HG03575 (cell line): Measurements from ENCODE around the gene TM2D1.
"Not testable (repeated sequence)": the region's sequence is repeated elsewhere in the genome, so short reads cannot be mapped to it uniquely, and the experiment has no call there.

Experiments
- ATAC-seq: cut with Tn5 transposase; IDR thresholded peaks from one replicate; pipeline ENCODE4 v1.9.1; 2021; ENCODE audit not compliant: unreplicated experiment, insufficient number of reproducible peaks, low FRiP score; ENCODE audit errors: extremely low read depth

Gene TM2D1

DNA sequence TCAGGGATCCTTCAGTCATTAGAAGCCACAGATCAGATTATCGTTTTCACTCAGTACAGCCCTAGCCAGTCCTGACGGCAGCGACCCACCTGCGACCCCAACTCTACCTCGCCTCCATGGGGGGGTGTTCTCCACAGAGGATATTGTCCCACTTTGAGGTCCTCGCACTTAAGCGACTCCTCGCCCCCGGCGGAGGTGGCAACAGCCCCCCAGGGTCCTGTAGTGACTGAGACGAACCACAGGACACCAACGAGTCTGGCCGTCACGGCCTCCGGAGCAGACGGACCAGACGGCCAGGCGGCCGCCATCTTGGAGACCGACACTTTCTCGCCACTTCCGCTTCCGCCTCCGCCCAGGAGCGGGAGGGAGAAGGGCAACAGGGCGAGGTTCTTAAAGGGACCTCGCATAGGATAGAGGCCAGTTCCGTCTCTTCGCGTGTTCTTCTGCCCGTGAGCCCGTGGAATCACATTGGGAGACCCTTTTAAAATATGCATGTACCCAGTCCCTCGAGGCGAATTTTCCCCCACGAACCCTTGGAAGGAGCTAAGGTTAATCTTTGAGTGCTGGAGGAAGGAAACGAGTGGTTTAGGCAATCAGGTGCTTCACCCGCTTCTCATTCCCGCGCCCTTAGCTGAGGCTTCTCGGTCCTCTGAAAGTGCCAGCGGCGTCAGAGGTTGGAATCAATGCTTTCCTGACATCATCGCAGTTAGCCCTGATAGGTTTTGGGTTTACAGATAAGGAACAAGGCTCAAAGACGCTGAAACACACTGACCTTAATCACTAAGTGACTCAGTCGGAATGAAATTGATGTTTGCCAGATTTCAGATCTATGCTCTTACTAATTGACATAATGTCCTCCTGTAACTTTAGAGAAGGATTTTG lies at the start of gene TM2D1:
TSS of gene TM2D1 (minus strand) at position 329 of the 882 bp plus-strand sequence. CDS start at position 308, 21 bp downstream.
- ATAC-seq = peak; percentile 96

DNA sequence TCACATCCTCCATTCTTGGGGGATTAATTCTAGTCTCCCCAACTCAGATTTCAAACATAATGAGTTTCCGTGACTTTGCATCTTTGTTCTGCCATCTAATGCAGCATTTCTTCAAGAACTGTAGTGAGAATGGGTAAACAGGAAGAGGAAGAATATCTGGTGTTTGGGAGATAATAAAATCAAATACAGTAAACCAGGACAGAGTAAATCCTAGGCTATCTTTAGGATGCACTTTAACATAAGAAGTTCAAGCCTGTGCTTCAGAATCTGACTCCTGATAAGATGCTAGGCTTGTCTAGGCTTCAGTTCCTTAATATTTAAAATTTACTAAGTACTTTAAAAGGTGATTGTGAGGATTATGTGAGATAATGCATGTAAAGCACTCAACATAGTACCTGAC lies 45.2 kb upstream of the TM2D1 start:
- ATAC-seq = no peak

DNA sequence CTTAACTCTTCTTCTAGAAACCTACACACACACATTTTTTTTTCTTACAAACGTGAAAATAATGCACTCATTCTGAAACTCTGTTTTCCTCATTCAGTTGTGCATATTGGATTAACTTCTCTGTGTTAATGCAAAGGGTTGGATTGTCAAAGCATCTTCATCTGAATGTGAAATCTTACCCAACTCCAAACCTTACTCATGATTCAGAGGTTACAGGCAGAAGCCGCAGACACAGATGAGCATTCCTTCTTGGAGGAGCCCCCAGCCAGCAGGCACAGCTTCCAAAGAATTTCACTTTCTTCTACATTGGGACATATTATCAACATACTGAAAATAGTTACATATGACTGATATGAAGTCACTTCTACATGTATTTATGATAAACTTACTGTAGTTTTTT lies 33.0 kb upstream of the TM2D1 start:
- no peak for ATAC-seq

DNA sequence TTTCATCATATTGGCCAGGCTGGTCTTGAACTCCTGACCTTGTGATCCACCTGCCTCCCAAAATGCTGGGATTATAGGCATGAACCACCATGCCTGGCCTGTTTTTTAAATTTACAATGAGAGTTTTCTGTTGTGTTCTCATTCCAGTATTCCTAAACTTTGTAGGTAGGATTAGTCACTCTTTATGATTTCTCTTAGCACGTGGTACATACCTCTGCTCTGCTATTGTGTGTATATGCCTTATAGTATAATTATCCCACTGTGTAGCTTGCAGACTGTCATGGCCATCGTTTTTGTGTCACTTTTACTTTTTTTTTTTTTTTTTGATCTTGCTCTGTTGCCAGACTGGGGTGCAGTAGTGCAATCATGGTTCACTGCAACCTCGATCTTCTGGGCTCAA lies 31.8 kb upstream of the TM2D1 start:
- no peak for ATAC-seq

DNA sequence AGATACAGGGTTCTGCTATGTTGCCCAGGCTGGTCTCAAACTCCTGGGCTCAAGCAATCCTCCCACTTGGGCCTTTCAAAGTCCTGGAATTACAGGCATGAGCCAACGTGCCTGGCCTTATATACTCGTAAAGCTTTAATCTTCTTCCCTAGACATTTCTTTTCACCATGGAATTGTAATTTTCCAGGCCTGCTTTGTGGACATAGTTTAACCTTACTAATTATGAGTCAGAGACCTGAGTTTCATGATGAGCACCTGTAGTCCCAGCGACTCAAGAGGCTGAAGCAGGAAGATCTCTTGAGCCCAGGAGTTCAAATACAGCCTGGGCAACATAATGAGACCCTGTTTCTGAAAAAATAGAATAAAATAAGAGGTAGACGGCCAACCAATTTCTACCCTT lies 29.6 kb upstream of the TM2D1 start:
- no peak for ATAC-seq

DNA sequence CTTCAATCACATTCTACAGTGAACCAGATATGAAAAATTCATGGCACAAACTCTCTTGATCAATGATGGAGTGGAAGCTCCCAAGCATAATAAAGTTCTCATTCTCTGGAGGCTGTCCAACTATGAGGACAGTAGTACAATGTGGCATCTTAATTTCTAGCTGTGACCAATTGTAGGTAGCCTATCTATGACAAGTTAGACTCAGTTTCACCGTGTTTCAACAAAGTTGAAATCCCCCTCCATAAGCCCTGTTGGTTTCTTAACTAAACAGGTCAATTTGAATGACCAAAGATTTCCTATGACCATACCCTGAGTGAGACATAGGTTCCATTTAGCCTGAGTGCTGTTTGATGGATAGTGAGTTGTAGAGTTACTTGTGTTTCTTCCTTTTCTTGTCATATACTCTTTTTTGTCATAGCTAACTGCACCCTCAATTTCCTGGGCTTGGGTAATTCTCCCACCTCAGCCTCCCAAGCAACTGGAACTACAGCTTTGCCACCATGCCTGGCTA lies 29.1 kb upstream of the TM2D1 start:
- ATAC-seq = no peak

DNA sequence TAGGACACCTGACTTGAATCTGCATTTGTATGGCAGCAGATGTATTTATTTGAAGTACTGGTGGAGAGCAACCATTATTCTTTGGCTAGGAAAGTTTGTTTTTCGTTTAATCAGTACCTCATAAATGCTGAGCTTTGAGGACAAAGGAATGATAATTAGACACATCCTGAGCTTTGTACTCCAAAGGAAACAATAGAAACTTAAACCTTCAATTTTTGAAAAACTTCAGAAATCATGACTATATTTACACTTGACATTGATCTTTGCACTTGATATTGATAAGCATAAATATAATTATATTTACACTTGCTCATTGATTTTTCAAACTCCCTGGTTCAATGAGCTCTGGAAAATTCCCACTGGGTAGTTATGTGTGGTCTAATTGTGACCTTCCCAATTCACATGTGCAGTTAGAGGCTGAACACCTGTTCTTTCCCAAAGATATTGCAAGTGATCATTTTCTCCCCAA lies 28.0 kb upstream of the TM2D1 start:
- ATAC-seq = no peak

DNA sequence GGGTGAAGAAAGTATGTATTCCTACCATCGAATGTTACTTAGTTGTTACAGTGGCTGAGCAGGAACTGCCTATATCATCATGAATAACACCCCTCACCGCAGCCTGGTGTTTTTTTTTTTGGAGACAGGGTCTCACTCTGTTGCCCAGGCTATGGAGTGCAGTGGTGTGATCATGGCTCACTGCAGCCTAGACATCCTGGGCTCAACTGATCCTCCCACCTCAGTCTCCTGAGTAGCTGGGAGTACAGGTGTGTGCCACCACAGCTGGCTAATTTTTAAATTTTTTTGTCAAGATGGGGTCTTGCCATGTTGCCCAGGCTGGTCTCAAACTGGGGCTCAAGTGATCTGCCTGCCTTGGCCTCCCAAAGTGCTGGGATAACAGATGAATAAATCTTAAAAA lies 24.6 kb upstream of the TM2D1 start:
- no peak for ATAC-seq

DNA sequence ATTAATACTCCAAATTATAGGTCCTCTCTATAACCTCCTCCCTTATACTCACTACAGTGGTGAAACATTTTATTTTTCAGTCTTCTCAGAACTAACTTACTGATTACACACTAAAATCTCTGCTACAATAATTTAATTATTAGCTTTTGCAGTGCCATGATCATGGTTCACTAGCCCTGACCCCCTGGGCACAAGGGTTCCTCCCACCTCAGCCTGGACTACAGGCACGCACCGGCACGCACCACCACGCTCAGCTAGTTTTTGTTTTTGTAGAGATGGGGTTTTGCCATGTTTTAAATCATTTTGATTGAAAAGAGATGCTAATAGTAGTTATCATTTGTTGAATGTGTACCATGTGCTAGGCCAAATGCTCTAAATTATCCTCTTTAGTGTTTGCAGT lies 23.6 kb upstream of the TM2D1 start:
- ATAC-seq = no peak

DNA sequence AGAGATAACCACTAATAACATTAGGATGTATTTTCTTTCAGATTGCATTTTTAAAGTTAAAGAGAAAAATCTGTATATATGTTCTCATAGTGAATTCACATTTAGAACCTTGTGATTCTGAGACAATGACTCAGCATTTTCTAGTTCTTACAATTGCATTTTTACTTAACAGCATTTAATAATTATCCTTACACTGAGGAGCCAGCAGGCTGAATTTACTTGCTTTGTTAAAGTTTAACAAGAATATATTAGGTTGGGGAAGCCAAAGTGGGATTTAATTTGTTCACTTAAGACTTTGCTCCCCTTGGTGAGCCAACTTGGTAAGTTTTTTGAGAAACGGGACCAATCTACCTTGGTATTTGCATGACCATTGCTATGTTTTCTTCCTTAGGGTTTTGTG lies 21.9 kb upstream of the TM2D1 start:
- no peak for ATAC-seq

DNA sequence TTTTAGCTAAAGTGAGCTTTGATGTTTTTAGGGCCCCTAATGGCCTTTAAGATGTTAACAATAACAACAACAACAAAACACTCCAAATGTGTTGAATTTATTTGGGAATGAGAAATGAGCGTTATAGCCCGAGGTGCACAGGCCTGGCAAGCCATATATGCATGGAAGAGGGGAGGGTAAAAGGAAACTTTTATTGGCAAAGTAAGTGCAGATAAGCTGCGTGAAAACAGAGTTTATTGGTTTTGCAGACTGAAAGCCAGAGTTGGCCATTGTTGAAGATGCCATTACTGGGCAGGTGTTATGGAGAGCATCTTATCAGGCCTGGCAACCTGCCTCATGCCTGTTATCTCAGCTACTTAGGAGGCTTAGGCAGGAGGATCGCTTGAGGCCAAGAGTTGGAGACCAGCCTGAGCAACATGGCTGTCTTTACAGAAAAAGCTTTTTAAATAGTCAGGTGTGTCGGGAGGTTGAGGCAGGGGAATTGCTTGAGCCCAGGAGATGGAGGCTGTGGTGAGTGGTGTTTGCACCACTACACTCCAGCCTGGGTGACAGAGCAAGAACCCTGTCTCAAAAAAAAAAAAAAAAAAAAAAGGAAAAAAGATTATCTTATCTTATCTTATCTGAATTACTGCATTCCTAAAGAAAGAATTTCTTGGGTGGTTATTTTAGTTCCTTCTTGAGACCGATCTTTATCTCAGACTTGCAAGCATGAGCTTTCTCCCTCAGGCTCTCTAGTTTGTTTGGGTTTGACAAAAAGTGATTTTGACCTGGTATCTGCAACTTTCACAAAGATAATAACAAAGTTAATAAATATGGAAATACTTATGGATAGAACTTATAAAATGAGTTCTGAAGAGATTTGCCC lies 19.0 kb upstream of the TM2D1 start:
- ATAC-seq = no peak

DNA sequence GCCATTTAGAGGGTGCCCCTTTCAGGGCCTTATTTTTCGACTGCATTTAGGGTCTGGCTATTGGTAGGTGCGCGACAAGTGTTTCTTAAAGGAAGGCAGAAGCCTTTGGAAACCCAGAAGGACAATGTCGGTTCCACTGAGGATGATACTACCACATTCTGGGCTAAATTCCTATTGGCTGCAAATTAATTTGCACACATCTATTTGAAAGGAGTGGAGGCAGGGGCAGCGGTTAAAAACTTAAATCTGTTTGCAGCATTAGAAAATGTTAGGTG lies 18.4 kb upstream of the TM2D1 start:
- no peak for ATAC-seq

DNA sequence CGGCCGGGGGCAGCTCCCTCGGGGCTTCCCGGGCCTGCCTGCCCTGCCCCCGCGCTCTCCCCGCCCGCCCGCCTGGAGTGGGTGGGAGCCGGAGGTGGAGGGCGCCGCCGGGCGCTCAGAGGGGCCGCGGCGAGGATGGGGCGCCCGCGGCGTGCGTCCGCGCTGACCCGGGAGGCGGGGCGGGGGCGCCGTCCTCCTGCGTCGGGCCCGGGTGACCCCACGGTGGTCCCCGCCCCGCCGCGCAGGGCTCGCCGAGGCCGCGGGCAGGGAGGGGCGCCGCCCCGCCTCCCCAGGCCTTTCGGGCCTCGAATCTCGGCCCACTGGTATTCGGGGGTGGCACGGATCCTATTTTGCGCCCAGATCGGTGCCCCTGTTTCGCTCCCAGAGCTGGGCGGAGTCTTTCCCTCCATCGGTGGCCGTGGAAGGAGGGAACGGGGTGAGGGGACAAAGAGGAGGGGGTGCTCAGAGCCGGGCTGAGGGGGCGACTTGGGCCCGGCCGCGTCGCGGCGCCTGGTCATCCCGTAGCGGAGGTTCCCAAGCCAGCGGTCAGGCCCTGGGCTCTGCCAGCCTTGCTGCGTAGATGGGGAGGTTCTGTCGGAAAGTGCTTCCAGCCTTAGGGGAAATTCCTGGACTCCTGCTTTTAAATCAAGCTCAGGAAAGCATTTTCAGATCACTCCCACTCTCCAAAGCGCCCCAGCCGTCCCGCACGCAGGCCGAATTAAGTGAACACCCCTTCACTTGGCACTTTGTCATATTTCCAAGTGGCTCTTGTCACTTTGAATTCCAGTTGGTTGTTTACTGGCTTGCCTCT lies 17.9 kb upstream of the TM2D1 start:
- no peak for ATAC-seq

DNA sequence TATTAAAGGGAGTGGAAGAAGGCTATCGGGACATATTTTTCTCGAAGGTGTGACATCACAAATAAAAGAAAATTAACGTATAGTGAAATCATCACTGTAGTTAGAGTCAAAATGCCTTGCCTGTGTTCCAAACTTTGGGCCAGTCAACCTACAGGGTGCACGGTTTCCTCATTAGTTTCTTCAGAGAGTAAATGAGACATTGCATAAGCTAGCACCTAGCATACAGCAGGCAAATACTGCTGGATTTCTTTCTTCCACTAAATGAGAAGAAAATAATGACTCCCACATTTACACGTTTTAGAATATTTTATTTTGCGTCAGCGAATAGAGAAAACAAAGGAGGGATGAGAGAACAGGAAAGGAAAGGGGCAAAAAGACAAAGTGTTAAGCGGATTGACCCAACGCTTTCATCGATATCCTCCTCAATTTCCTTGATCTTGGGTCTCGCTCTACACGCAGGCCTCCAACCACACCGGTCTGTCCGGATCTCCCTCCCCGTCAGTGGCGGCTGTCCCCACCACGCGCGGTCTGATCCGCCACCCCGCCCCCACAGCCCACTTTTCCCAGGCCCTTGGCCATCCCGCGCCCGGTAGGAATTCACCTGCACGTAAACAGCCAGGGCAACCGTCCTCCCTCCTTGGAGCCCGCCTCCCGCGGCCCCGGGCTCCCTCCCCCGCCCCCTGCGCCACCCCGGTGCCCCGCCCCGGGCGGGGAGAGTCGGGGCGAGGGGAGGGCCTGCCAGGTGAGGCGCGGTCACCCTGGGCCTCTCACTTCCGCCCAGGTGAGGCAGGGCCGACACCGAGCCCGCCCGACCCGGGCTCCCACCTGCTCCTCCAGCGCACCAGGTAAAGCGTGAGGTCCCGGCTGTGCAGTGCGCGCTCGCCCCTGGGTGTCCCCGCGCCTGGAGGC lies 17.0 kb upstream of the TM2D1 start, which contains the start of gene PATJ:
TSS of gene PATJ (plus strand) at position 770 of the 909 bp plus-strand sequence. CDS start 20,413 bp downstream, outside the sequence.
- ATAC-seq = no peak

DNA sequence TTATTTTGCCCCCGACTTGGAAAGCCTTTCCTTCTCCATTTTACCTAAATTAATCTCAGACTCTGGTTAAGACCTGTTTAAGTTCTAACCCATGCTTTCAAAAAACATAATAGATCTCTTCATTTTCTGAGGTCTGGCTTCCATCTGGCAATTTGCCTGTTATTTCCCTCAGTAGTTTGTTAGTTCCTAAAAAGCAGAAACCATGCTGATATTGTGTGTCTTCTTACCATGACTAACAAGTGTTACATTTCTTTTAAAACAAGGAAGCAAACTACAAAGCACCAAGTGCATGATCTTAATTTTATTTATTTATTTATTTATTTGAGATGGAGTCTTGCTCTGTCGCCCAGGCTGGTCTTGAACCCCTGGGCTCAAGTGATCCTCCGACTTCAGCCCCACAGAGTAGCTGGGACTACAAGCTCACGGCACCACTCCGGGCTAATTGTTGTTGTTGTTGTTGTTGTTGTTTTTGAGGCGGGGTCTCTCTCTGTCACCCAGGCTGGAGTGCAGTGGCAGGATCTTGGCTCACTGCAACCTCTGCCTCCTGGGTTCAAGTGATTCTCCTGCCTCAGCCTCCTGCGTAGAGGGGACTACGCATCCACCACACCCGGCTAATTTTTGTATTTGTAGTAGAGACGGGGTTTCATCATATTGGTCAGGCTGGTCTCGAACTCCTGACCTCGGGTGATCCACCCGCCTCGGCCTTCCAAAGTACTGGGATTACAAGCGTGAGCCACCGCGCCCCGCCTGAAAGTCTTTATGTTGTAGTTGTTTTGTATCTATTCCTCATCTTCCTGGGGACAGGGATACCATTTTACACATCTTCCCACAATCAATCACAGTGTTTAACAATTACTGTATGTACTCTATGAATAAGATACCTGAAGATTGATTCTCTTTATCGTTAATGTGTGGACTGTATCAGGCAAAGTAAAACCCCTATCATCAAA lies 16.1 kb upstream of the TM2D1 start:
- ATAC-seq = no peak

DNA sequence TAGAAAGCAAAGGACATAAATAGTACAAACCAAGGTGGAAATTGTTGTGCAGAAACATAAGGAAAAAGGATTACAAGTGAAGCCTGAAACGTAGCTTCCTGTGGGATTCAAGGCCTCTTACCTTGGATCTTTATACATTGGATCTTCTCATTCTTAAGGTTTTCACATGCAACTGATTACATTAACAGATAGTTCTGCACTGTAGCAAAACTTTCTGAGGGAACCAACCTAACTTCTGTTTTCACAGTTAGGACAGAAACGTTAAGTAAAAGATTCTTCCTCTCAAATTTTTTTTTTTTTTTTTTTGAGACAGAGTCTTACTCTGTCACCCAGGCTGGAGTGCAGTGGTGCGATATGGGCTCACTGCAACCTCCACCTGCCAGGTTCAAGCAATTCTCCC lies 7.8 kb upstream of the TM2D1 start:
- no peak for ATAC-seq

DNA sequence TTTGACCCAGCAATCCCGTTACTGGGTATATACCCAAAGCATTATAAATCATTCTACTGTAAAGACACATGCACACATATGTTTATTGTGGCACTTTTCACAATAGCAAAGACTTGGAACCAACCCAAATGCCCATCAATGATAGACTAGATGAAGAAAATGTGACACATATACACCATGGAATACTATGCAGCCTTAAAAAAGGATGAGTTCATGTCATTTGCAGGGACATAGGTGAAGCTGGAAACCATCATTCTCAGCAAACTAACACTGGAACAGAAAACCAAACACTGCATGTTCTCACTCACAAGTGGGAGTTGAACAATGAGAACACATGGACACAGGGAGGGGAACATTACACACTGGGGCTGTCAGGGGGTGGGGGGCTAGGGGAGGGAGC lies 5.7 kb upstream of the TM2D1 start:
- ATAC-seq = not testable (repeated sequence)
